Ishikawa (cell line): ENCODE measurements around the gene FADS2.

Source experiments
- CEBPB ChIP-seq: IDR thresholded peaks from 2 replicates; pipeline ENCODE4 v1.6.1; 2012
- CREB1 ChIP-seq: IDR thresholded peaks from 2 replicates; pipeline ENCODE4 v1.6.1; 2012; ENCODE audit warnings: low read depth
- EGR1 ChIP-seq: IDR thresholded peaks from 2 replicates; pipeline ENCODE4 v1.6.1; 2012
- EP300 ChIP-seq: IDR thresholded peaks from 2 replicates; pipeline ENCODE4 v1.6.1; 2012; ENCODE audit warnings: borderline replicate concordance
- FOXM1 ChIP-seq: IDR thresholded peaks from 2 replicates; pipeline ENCODE4 v1.6.1; 2012; ENCODE audit warnings: low read depth, borderline replicate concordance
- NFIC ChIP-seq: IDR thresholded peaks from 2 replicates; pipeline ENCODE4 v1.6.1; 2012
- RAD21 ChIP-seq: IDR thresholded peaks from 2 replicates; pipeline ENCODE4 v1.6.1; 2012; ENCODE audit warnings: low read depth
- TAF1 ChIP-seq: IDR thresholded peaks from 2 replicates; pipeline ENCODE4 v1.6.1; 2012; ENCODE audit warnings: low read depth, mild to moderate bottlenecking
- TCF12 ChIP-seq: IDR thresholded peaks from 2 replicates; pipeline ENCODE4 v1.6.1; 2012; ENCODE audit warnings: low read depth
- TEAD4 ChIP-seq: IDR thresholded peaks from 2 replicates; pipeline ENCODE4 v1.6.1; 2012
- YY1 ChIP-seq: IDR thresholded peaks from 2 replicates; pipeline ENCODE4 v1.6.1; 2012; ENCODE audit warnings: low read depth
- ZBTB7A ChIP-seq: IDR thresholded peaks from 2 replicates; pipeline ENCODE4 v1.6.1; 2012; ENCODE audit warnings: low read depth
- TF ChIP-seq, protein P1 (sequence below): IDR thresholded peaks from 2 replicates; pipeline ENCODE4 v1.6.1; 2012; ENCODE audit warnings: low read depth, mild to moderate bottlenecking
- TF ChIP-seq, protein P2 (sequence below): IDR thresholded peaks from 2 replicates; pipeline ENCODE4 v1.6.1; 2012
- TF ChIP-seq, protein P3 (sequence below): IDR thresholded peaks from 2 replicates; pipeline ENCODE4 v1.6.1; 2012

The FADS2 gene

DNA sequence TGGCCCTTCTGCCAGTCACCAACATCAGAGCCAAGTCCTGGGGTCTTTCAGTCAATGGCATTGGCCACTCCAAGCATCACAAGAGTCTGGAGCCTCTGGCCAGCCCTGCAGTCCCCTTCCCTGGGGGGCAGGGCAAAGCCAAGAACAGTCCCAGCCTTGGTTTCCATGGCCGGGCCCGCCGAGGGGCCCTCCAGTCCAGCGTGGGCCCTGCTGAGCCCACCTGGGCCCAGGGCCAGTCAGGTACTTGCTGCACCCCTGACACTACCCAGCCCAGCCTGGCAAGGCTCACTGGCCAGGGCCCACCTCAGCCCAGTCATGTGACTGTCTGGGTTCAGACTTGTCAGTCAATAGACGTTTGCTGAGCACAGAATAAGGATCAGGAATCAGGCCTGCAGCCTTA lies 46.5 kb upstream of the FADS2 start:
- TF ChIP-seq ZBTB7A, result no peak
- no peak for TF ChIP-seq EP300
- no peak for TF ChIP-seq TAF1
- no peak for TF ChIP-seq EGR1
- TF ChIP-seq NFIC, result no peak
- TF ChIP-seq FOXM1, result no peak
- no peak for TF ChIP-seq TEAD4

DNA sequence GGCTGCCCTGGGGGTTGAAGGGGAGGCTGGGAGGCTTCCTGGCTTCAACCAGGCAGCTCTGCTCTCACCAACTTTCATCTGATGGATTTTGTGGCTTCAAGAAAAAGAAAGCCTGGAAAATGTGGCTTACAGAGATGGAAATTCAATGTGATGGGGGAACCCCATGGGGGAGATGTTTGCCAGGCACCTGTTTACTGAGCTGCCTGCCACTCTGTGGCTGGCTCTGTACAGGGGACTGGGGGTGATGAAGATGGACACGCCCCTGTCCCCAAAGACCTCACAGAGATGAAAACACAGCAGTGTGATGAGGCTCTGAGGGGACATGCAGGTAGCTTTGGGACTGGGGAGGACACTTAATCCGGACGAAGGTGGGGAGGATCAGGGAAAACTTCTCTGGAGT lies 45.8 kb upstream of the FADS2 start:
- TF ChIP-seq, protein P1, sequence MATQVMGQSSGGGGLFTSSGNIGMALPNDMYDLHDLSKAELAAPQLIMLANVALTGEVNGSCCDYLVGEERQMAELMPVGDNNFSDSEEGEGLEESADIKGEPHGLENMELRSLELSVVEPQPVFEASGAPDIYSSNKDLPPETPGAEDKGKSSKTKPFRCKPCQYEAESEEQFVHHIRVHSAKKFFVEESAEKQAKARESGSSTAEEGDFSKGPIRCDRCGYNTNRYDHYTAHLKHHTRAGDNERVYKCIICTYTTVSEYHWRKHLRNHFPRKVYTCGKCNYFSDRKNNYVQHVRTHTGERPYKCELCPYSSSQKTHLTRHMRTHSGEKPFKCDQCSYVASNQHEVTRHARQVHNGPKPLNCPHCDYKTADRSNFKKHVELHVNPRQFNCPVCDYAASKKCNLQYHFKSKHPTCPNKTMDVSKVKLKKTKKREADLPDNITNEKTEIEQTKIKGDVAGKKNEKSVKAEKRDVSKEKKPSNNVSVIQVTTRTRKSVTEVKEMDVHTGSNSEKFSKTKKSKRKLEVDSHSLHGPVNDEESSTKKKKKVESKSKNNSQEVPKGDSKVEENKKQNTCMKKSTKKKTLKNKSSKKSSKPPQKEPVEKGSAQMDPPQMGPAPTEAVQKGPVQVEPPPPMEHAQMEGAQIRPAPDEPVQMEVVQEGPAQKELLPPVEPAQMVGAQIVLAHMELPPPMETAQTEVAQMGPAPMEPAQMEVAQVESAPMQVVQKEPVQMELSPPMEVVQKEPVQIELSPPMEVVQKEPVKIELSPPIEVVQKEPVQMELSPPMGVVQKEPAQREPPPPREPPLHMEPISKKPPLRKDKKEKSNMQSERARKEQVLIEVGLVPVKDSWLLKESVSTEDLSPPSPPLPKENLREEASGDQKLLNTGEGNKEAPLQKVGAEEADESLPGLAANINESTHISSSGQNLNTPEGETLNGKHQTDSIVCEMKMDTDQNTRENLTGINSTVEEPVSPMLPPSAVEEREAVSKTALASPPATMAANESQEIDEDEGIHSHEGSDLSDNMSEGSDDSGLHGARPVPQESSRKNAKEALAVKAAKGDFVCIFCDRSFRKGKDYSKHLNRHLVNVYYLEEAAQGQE, result no peak
- TF ChIP-seq, protein P2, sequence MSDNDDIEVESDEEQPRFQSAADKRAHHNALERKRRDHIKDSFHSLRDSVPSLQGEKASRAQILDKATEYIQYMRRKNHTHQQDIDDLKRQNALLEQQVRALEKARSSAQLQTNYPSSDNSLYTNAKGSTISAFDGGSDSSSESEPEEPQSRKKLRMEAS, result no peak
- TF ChIP-seq ZBTB7A (no peak), TCF12 (no peak)
- TF ChIP-seq, protein P3, sequence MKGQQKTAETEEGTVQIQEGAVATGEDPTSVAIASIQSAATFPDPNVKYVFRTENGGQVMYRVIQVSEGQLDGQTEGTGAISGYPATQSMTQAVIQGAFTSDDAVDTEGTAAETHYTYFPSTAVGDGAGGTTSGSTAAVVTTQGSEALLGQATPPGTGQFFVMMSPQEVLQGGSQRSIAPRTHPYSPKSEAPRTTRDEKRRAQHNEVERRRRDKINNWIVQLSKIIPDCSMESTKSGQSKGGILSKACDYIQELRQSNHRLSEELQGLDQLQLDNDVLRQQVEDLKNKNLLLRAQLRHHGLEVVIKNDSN, result no peak

DNA sequence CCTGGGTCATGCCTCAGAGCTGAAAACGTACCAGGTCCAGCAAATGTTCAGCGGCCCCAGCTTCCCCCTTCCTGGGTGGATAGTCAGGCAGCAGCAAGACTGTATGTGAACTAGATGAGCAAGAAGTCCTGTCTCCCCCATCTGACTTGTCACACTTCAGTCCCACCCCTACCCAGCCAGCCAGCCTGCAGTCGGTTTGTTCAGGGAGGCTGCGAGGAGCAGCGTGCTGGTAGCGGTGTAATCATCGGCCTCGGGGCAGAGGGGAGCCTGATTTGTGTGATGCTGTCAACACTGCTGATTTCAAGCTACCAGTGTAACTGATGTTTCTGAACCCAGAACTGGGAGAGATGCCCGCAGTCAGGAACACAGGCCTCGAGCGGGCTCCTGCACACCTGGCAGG lies 45.3 kb upstream of the FADS2 start:
- TF ChIP-seq CREB1, result no peak
- TF ChIP-seq TAF1, result no peak
- no peak for TF ChIP-seq TEAD4
- no peak for TF ChIP-seq CEBPB
- no peak for TF ChIP-seq YY1
- no peak for TF ChIP-seq RAD21
- no peak for TF ChIP-seq FOXM1
- TF ChIP-seq EP300, result no peak
- TF ChIP-seq, protein P3, result no peak

DNA sequence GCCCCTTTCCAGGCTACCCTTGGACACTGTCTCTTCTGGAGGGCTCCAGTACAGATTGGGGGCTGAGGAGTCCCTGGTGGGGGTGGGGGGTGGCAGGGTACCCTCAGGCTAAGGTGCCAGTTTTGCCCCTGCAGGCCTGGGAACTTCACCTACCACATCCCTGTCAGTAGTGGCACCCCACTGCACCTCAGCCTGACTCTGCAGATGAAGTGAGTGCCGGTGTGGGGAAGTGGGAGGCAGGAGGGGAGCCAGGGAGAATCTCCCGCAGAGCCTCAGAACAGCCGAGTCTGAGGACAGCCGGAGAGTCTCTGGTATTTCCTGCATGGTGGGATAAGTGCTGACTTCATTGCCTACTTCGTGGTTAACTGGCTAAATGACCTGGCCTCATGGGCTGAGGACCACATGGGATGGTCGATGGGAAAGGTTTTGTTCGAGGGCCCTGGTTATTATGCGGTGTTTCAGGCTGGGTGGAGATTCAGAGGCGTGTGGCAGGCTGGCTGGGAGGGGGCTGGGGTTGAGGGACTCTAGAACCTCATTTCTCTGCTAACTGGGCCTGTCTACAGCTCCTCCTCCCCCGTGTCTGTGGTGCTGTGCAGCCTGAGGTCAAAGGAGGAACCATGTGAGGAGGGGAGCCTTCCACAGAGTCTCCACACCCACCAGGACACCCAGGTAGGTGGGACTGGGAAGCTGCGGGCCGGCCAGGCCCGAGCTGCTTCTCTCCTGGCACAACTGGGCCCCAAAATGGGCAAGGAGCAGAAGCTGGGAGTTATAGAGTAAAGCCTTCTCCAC lies 44.2 kb upstream of the FADS2 start:
- no peak for TF ChIP-seq YY1

DNA sequence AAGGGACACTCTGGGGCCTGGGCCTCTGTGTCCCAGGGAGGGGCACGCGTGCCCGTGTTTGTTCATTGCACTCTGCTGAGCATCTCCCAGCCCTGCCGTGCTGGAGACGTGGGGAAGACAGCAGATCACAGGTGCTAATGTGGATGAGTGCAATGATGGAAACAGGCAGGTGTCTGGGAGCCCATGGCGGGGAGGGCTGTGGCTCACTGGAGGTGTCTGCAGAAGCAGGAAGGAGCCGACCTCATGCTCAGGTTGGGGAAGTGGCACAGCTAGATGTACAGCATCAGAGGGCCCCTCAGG lies 43.6 kb upstream of the FADS2 start:
- TF ChIP-seq YY1, result no peak
- TF ChIP-seq EGR1, result no peak
- TF ChIP-seq EP300, result no peak
- TF ChIP-seq TEAD4, result no peak
- TF ChIP-seq, protein P1, result no peak
- no peak for TF ChIP-seq ZBTB7A
- TF ChIP-seq, protein P2, result no peak
- TF ChIP-seq TCF12, result no peak
- TF ChIP-seq CREB1, result no peak
- TF ChIP-seq NFIC, result no peak
- TF ChIP-seq RAD21, result no peak
- TF ChIP-seq FOXM1, result no peak
- TF ChIP-seq, protein P3, result no peak
- no peak for TF ChIP-seq TAF1
- no peak for TF ChIP-seq CEBPB

DNA sequence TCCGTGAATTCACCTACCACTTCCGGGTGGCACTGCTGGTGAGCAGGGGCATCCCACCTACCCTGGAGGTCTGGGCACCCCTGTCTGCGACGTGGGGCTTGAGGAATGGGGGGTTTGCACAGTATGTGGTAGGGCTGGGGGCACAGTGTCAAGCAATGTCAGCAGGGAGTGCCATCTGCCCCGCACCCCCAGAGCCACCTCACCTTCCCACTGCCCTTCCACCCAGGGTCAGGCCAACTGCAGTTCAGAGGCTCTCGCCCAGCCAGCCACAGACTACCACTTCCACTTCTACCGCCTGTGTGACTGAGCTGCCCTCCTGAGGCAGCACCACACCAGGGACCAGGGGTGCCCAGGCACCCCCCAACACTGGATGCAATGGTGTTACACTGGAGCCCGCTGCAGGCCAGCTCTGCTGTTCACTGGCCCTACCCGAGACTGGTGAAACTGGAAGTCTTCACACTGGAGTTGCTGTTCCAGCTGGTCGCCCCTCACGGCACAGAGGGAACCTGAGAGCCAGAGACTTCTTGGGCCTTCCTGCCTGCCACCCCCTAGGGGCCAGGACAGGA lies 42.2 kb upstream of the FADS2 start:
- TF ChIP-seq ZBTB7A (no peak), RAD21 (no peak), YY1 (no peak), NFIC (no peak), FOXM1 (no peak), EP300 (no peak), CEBPB (no peak), TEAD4 (no peak), CREB1 (no peak), TCF12 (no peak), TAF1 (no peak), EGR1 (no peak)
- TF ChIP-seq, protein P1, result no peak
- TF ChIP-seq, protein P3, result no peak
- TF ChIP-seq, protein P2, result no peak
